Caki2 (cell line): Measurements from ENCODE around the gene SH3GLB2. TPM values are rescaled to one million over a fixed set of nuclear protein-coding genes. Genes with fewer than 3 reads are reported as not detected.
"Not testable (repeated sequence)": the region's sequence is repeated elsewhere in the genome, so short reads cannot be mapped to it uniquely, and the experiment has no call there.

ENCODE experiments used
- DNase-seq: peaks from one replicate; pipeline ENCODE4 v3.0.0-alpha.2; 2015; ENCODE audit warnings: low read depth
- in situ Hi-C: cut with HindIII; loops from 2 replicates; pipeline ENCODE4 v1.10.0; 2016; ENCODE audit warnings: low sequenced_read_pairs, low pct_unique_long_range_greater_than_20kb, mixed read lengths
- total RNA-seq: library from RNA; depleted of rRNA; stranded (reverse); fragments of >200 nt; shearing (Covaris generic); gene quantifications from 2 replicates; pipeline ENCODE4 v1.2.3, GENCODE V29; 2014; ENCODE audit warnings: low replicate concordance

SH3GLB2 gene
- total RNA-seq, 1 experiment from 2014 or later = 60.5 TPM

- no peak for DNase-seq
- in situ Hi-C loops = no loop called here
Observed at GRCh38 chr9:129058965-129059795, 31.0 kb upstream of the SH3GLB2 start.

GRCh38 chr9:129054163-129054851 is 26.2 kb upstream of the SH3GLB2 start:
- DNase-seq = no peak
- in situ Hi-C loops = no loop called here

- in situ Hi-C loops = no loop called here
- no peak for DNase-seq
Observed at GRCh38 chr9:129053020-129053419, 24.9 kb upstream of the SH3GLB2 start.

GRCh38 chr9:129052592-129052991 is 24.5 kb upstream of the SH3GLB2 start:
- DNase-seq = no peak
- in situ Hi-C loops = no loop called here

- in situ Hi-C loops = no loop called here
- no peak for DNase-seq
Observed at GRCh38 chr9:129042016-129042415, 13.9 kb upstream of the SH3GLB2 start.

- in situ Hi-C loops = no loop called here
- no peak for DNase-seq
Observed at GRCh38 chr9:129040113-129040643, 12.0 kb upstream of the SH3GLB2 start.

- DNase-seq = no peak
- in situ Hi-C loops = no loop called here
Observed at GRCh38 chr9:129038109-129038852, 10.2 kb upstream of the SH3GLB2 start.

GRCh38 chr9:129037767-129038098 is 9.6 kb upstream of the SH3GLB2 start:
- in situ Hi-C loops = no loop called here
- no peak for DNase-seq

- in situ Hi-C loops = no loop called here
- no peak for DNase-seq
Observed at GRCh38 chr9:129036923-129037766, 9.0 kb upstream of the SH3GLB2 start.

GRCh38 chr9:129036241-129036922 is 8.3 kb upstream of the SH3GLB2 start, which contains the start of gene MIGA2:
Gene MIGA2, plus strand, starts transcription at chr9:129036626. Its CDS starts 3,969 bp downstream, at chr9:129040595.
- in situ Hi-C loops = no loop called here

GRCh38 chr9:129035838-129036237 is 7.7 kb upstream of the SH3GLB2 start:
- DNase-seq, in situ Hi-C loops: not testable (repeated sequence)

More at GRCh38 chr9:129036241-129036922, 8.3 kb upstream of the SH3GLB2 start, which contains the start of gene MIGA2:
- peak; percentile 99 for DNase-seq

- in situ Hi-C loops = no loop called here
- no peak for DNase-seq
Observed at GRCh38 chr9:129033216-129033615, 5.1 kb upstream of the SH3GLB2 start.

- no peak for DNase-seq
- in situ Hi-C loops = no loop called here
Observed at GRCh38 chr9:129032541-129033159, 4.5 kb upstream of the SH3GLB2 start.

- DNase-seq = no peak
- in situ Hi-C loops = no loop called here
Observed at GRCh38 chr9:129031514-129031913, 3.4 kb upstream of the SH3GLB2 start.

GRCh38 chr9:129030191-129030590 is 2.1 kb upstream of the SH3GLB2 start:
- no peak for DNase-seq
- in situ Hi-C loops = no loop called here

- DNase-seq = peak; percentile 59
Observed at GRCh38 chr9:129027685-129028191, 393 bp downstream of the SH3GLB2 start.

GRCh38 chr9:129027224-129027684 is 877 bp downstream of the SH3GLB2 start:
- no peak for DNase-seq
- in situ Hi-C loops = no loop called here

More at GRCh38 chr9:129027685-129028191, 393 bp downstream of the SH3GLB2 start:
- in situ Hi-C loops = no loop called here
